Measurements from ENCODE around the gene GID4.

DNA sequence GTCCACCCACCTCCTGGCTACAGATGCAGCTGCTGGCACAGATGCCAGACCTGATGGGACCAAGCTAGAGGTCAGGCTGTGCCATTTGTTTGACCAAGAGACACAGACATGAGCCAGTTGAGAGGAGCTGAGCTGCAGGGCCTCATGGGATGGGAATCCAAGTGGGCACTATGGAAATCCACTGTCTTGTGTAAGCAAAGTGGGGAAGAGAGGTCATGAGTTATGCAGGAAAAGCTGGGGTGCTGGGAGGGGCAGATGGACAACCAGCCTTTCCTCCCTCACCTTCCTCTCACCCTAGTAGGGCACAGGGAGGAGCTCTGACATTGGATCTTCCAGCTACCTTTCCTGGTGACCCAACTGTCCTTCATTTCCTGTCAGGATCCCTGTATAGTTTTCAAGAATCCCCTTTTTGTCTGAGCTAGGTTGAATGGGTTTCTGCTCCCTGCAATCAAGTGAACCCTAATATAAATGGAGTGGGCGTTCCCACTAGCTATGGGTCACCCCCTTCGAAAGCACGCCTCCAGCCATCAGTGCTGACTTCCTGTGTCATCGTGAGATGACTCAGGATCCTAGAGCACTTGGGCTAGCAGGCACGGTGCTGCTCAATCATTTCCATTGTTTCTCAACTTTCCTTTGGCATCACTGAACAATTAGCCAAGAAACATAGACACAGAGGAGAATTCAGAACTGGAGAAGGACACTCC, 13.8 kb upstream of the GID4 start:
- no peak for TF ChIP-seq POLR2A (IDR thresholded peaks at IDR 0.05; ENCODE audit: low read depth, low read length)
- no peak for TF ChIP-seq POLR2AphosphoS5 (IDR thresholded peaks at IDR 0.05; ENCODE audit: low read depth, low read length)
- no peak for TF ChIP-seq TAF1 (IDR thresholded peaks at IDR 0.05; ENCODE audit: borderline replicate concordance, low read depth, low read length)
